ENCODE data around the gene IL4R.

IL4R gene

DNA sequence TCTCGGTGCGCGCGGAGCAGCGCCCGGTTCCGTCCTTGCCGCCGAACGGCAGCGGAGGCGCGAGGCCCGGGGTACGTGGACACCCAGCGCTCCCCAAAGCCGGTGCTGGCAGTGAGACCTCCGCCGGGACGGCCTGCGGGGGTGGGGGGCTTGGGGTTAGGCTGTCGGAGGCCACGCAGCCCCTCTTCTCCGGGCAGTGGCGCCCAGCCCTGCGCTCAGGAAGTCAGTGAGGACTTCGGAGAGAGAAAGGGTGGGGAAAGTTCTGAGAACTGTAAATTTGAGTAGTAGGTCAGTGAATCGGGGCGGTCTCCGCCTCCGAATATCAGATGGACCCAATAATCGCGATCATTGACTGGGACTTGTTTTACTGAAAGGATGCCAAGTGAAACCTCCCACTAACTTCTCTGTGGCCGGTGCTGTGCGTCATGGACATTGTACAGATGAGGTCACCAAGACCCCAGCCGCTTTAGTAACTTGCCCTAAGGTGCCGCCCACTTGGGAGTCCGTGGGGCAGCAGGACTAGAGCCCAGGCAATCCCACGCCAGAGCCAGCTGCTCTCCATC, 468 bp downstream of the IL4R start:
- in situ Hi-C loops (cut with HindIII; ENCODE audit: low sequenced_read_pairs), result no loop called here
- TF ChIP-seq, protein P1, sequence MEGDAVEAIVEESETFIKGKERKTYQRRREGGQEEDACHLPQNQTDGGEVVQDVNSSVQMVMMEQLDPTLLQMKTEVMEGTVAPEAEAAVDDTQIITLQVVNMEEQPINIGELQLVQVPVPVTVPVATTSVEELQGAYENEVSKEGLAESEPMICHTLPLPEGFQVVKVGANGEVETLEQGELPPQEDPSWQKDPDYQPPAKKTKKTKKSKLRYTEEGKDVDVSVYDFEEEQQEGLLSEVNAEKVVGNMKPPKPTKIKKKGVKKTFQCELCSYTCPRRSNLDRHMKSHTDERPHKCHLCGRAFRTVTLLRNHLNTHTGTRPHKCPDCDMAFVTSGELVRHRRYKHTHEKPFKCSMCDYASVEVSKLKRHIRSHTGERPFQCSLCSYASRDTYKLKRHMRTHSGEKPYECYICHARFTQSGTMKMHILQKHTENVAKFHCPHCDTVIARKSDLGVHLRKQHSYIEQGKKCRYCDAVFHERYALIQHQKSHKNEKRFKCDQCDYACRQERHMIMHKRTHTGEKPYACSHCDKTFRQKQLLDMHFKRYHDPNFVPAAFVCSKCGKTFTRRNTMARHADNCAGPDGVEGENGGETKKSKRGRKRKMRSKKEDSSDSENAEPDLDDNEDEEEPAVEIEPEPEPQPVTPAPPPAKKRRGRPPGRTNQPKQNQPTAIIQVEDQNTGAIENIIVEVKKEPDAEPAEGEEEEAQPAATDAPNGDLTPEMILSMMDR (IDR thresholded peaks at IDR 0.05; ENCODE audit: low read depth, low read length), result no peak
- H3K4me3 ChIP-seq (ENCODE audit: low read depth, low read length), result peak overlapping the region; percentile 68
- peak; percentile 96 for DNase-seq (ENCODE audit: low read depth, low spot score)

DNA sequence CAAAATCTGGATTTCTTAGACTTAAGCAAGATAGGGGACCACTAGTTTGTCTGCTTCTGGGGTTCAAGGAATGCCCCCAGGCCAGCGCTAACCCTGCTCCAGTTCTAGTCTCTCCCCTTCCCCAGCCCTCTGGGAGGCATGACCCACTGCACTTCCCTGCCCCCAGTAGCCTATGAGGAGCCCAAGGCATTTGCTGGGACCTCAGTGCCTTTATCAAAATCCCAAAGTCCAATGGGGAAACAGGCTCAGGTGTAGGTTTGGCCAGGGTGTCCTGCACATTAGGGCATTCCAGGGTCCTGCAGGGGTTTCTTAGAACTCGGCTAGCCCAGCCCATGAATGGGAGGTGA, 1.2 kb downstream of the IL4R start:
- DNase-seq (ENCODE audit: low read depth, low spot score), result no peak
- TF ChIP-seq, protein P1 (IDR thresholded peaks at IDR 0.05; ENCODE audit: low read depth, low read length), result no peak
- in situ Hi-C loops (cut with HindIII; ENCODE audit: low sequenced_read_pairs), result no loop called here
- peak overlapping the region; percentile 68 for H3K4me3 ChIP-seq (ENCODE audit: low read depth, low read length)

DNA sequence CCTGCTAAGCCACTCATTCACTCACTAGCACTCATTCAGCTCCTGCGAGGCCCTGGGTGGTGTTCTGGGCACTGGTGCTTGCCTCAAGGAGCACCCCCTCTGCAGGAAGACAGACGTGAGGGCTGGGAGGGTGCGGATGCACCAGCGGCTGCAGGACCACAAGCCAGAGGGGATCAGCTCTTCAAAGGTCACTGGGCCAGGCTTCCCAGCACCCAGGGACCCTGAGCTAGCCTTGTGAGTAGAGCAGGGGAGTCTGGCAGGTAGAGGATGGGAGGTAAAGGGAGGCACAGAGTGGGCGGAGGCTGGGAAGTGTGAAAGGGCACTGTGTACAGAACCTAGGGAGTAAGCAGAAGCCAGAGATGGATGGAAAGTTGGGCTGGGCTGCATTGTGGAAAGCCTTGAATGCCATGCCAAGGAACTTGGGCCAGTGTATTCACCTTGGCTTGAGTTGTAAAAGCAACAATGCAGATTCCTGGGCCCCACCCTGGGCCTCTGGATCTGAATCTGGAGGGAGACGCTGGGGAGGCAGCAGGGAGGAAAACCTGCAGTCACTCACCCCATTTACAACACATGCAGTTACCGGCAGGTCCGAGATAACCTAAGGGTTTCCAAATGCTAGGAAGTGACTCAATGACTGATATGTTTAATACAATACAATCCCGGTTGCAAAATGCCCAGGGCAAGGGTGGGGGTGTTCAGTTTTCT, 1.7 kb downstream of the IL4R start:
- TF ChIP-seq, protein P1 (IDR thresholded peaks at IDR 0.05; ENCODE audit: low read depth, low read length), result peak; percentile 13
- in situ Hi-C loops (cut with HindIII; ENCODE audit: low sequenced_read_pairs), result no loop called here
- H3K4me3 ChIP-seq (ENCODE audit: low read depth, low read length), result peak overlapping the region; percentile 68
- peak; percentile 34 for DNase-seq (ENCODE audit: low read depth, low spot score)

DNA sequence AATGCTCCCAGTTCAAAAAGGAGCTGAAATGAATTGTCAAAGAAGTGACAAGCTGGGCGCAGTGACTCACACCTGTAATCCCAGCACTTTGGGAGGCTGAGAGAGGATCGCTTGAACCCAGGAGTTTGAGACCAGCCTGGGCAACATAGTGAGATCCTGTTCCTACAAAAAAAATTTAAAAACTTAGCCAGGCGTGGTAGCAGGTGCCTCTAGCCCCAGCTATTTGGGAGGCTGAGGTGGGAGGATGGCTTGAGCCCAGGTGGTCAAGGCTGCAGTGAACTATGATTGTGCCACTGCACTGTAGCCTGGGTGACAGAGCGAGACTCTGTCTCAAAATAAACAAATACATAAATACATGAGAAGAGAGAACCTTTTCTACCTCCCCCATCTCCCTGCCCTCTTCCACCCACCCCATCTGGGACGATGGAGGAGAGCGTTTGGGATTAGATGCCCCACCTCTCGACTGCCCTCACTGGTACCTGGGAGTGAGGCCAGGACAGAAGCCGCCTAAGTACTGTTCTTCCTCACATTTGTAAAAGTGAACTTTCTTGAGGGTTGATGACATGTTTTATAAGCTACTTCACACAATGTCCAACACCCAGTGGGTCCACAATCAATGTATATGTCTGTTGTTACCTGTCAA, 2.4 kb downstream of the IL4R start:
- in situ Hi-C loops (cut with HindIII; ENCODE audit: low sequenced_read_pairs), result no loop called here
- DNase-seq (ENCODE audit: low read depth, low spot score), result no peak
- TF ChIP-seq, protein P1 (IDR thresholded peaks at IDR 0.05; ENCODE audit: low read depth, low read length), result no peak
- peak overlapping the region; percentile 68 for H3K4me3 ChIP-seq (ENCODE audit: low read depth, low read length)

DNA sequence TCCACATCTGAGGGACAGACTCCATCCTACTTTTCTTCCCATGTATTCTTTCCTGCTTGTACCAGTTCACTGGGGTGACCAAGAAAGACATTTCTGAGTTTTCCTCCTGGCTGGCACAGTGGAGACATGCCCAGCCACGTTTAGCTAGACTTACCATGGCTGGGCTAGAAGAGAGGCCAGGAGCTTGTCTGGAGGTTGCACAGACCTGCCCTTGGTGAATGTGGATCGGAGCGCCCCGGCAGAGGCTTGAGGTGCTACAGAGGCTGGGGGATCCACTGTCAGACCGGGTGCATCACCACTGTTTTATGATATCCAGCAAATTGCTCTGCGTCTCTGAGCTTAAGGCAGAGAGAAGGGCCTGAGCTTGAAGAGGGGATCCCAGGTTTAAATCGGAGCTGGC, 3.5 kb downstream of the IL4R start:
- in situ Hi-C loops (cut with HindIII; ENCODE audit: low sequenced_read_pairs), result no loop called here
- TF ChIP-seq, protein P1 (IDR thresholded peaks at IDR 0.05; ENCODE audit: low read depth, low read length), result no peak
- no peak overlapping the region for H3K4me3 ChIP-seq (ENCODE audit: low read depth, low read length)
- no peak for DNase-seq (ENCODE audit: low read depth, low spot score)

DNA sequence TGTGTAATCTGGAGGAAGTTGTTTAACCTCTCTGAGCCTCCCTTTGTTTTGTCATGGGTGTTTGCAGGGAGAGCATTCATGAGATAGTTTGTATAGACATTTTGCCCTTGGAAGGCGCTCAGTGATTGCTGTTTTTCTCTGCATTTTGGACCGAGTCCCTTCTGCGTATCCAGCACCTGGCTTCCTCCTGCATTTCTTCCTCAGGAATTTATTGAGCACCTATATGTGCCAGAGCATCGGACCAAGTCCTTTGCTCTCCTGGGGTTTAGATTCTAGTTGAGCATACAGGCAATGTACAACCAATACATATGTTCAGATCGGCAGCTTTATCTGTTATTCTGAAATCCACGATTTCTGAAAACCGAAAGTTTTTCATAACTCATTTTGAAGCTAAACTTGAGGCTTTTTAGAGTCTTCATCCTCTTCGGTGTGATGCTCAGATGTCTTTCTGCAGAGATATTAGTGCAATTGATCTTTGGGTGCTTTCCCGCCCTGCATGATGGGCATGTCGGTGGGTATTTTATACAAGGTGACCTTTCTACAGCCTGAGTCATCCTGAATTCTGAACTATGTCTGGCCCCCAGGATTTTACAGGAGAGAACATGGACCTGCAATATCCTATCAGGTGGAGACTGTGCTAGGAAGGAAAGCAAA, 4.1 kb downstream of the IL4R start:
- in situ Hi-C loops (cut with HindIII; ENCODE audit: low sequenced_read_pairs), result no loop called here
- TF ChIP-seq, protein P1 (IDR thresholded peaks at IDR 0.05; ENCODE audit: low read depth, low read length), result no peak
- H3K4me3 ChIP-seq (ENCODE audit: low read depth, low read length), result no peak overlapping the region
- DNase-seq (ENCODE audit: low read depth, low spot score), result no peak
